HG02884 (cell line): ENCODE measurements around the gene BMX.

Experiments
- ATAC-seq: cut with Tn5 transposase; IDR thresholded peaks from one replicate; pipeline ENCODE4 v1.9.1; 2021; ENCODE audit warnings: mild to moderate bottlenecking, moderate library complexity; ENCODE audit not compliant: unreplicated experiment

BMX gene

DNA sequence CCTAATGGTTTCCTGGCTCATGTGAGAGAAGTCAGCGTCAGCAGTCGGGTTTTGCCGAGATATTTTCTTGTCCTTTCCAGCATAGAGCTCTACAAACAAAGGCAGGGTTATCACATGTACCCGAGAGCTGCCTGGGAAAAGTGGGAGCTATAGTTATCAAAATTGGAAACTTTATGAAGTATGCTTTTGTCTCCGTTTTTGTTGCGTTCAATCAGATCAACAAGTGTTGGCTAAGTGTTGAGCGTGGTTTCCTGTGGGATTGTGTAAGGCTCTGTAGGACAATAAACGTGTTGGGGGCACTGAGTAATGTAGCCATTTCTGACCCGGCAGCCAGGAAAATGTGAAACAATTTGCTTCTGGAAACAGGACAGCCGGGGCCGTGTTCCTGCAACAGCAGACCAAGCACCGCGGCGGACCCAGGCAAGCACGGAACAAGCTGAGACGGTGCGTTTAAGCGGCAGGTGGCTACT, at the start of gene BMX:
Gene BMX, plus strand, starts transcription at position 311 of the 470 bp plus-strand sequence. CDS start 7,547 bp downstream, outside the sequence.
- no peak for ATAC-seq

DNA sequence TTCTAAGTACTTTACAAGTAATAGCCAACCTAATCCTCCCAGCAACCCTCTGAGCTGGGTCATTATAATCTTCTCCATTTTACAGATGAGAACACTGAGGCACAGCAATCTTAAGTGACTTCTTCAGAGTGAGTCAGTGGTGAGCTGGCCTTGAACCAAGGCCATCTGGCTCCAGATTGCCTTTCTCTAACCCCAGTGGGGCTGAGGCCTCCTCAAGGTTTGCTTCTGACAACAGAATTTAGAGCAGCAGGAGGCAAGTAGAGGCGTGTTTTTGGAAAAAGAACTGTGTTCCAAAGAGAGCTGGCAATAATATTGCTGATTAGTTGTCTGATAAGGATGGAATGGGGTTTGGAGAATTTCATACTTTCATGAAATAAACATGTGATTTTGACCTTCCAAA, 48.7 kb upstream of the BMX start:
- no peak for ATAC-seq

DNA sequence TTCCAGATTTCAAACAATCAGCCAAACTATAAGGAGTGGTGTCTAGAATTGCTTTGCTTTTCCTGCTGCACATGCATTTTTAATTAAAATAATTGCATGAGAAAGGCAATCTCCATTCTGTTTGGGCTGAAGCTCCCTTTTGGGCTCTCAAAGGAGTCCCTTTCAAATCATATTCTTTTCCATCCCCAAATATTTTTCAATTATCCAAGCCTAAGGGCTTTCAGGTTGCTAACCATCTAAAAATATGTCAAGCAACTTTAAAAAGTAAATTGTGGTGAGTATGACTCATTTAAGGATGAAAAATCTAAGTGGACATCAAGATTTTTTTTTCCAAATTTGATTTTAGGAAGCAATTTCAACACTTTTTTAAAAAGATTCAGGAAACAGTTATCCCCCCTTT, 35.9 kb upstream of the BMX start:
- no peak for ATAC-seq

DNA sequence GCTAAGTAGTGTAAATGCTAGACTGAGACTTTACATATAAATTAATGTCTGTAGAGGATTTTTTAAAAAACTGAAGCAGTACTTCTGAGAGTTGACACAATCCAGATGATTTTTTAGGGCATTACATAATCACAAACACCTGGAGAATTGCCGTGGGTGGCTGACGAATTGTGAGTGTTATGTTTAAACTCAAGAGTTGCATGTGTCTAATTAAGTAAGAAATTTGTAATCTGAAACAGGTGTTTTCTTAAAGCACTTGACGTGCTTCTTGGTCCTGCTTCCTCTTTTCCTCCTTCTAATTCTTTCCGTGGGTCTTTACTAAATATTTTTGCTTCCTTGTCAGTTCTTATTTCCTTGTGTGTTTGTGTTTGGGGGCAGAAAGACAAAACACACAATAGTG, 35.3 kb upstream of the BMX start:
- ATAC-seq = peak; percentile 73

DNA sequence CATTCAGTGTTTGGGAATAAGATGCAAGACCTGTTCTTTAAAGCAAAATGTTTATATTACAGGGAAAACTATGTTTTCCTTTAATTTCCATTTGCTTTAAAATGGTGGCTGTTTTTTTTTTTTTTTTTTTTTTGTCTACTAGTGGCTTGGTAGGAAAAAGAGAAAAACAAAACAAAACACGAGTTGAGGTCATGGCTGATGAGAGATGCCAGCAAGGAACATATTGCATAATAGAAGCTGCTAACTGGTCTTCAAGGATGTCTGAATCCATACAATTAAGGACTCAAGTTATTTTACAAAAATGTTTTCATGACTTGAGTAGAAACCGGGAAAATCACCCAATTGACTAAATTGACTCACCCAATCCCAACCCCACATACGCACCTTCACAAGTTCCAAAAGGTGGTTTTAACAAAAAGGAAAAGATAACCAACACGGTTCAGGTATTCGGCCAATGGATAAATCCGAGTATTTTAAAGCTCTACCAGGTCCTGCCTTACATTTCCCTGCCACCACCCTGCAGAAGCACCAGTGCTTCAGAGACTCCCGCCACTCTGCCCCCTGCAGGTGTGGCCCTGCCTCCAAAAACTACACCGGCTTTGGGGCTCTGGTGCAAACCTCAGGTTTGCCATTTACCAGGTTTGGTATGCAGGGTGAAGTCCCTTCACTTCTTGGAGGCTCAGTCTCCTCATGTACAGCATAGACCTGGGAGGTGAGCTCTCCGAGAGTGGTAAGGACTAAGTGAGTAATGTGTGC, 34.5 kb upstream of the BMX start:
- no peak for ATAC-seq

DNA sequence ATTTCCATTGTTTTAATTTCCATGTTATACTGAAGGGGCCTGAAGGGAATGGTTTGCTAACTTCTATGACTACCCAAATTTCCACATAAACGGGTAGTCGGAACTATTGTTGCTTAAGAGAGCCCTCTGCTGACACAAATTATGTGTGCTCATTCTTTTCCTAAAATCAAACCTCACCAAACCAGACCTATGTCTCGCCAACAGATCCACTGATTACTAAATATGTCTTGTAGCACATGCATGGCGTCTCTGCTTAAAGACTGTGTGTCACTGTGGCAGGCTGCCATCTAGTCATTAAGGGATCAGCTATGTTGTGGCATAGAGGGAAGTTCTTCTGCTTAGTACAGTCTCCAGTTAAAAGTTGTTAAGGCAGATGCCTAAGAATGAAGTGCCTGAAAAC, 32.6 kb upstream of the BMX start:
- no peak for ATAC-seq

DNA sequence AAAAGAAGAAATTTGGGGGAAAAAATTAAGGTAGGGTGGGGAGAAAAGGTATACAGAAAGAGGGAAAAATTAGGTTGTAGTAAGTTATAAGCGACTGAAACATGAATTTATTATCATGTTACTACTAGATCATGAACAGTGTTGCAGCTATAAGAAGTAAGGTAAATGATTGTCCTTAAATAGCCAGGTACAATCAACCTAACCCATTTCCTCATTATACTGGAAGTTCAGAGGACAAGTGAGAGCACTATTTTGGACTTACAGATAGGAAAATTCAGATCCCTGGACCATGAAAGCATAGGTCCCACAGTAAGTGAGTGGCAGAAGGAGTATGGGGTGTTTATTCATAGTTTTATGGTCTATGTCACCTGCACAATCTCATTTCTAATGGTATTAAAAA, 31.0 kb upstream of the BMX start:
- no peak for ATAC-seq

DNA sequence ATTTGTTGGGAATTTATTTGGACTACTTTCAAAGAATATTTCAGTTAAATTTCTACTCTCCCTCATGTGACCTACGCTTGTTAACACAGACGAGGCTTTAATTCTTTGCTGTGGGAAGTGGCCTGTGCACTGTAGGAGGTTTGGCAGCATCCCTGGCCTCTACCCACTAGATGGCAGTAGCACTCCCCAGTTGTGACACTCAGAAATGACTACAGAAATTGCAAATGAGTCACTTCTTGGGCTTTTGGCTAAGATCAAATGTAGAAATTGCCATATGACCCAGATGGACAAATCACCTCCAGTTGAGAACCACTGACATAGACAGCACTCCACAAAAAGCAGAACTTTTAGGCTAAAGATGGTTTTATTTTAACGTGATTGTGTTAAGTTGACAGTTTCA, 29.6 kb upstream of the BMX start:
- ATAC-seq = peak; percentile 72

DNA sequence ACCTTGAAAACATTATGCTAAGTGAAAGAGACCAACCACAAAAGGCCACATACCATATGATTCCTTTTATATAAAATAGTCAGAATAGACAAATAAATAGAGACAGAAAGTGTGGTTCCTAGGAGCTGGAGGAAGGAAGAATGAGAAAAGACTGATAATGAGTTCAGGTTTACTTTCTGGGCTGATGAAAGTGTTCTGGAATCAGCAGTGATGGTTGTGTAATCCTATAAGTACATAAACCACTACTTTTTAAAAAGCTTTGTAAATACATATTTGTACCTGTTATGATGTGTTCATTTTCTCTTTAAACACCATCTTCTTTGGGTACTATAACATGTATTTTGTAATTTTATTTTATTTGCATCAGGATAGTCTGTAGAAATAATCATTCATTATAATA, 28.1 kb upstream of the BMX start:
- no peak for ATAC-seq

DNA sequence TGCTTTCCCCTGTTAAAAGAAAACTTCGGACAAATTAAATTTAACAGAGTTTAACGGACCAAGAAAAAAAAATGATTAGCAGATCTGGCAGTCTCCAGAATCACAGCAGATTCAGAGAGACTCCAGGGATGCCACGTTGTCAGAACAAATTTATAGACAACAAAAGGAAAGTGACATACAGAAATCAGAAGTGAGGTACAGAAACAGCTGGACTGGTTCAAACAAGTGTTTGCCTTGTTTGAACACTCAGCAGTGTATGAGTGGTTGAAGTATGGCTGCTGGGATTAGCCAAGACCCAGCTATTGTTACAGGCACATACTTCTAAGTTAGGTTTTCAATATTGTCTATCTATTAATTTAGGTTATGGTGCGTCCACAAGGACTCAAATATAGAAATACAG, 26.6 kb upstream of the BMX start:
- no peak for ATAC-seq

DNA sequence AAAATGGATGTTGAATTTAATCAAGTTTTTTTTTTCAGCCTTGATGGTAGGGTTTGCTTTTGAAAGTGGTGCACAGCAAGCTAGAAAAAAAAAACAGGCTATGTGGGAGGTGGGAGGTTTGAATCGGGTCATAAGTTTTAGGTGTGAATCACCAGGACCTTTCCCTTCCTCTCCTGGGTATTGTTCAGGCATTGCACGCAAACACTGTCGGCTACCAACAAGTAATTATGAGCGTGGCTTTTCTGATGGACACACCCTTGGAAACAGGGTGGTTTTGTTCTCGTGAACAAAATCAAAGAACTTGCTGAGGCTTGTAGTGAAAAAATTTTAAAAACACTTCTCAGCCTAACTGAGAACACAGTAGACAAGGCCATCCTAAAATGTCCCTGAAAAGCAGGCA, 25.6 kb upstream of the BMX start:
- ATAC-seq = no peak

DNA sequence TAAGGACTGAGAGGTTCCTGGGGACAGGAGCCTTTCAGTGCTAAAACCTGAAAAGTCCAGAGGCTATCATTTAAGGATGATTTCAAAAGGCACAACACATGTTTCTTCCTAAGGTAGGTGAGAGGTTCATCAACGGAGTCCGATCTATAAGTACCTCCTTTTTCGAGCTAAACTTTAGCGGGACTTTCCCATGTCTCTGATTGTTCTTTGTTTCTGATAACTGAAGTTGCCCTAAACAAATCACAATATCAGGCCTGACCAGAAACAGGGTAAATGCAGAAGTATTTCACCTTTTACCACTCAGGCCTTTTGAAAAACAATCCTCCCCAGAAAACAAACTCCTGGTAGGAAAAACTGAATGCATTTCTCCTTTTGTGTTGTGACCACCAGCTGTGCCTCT, 25.1 kb upstream of the BMX start:
- ATAC-seq = no peak

DNA sequence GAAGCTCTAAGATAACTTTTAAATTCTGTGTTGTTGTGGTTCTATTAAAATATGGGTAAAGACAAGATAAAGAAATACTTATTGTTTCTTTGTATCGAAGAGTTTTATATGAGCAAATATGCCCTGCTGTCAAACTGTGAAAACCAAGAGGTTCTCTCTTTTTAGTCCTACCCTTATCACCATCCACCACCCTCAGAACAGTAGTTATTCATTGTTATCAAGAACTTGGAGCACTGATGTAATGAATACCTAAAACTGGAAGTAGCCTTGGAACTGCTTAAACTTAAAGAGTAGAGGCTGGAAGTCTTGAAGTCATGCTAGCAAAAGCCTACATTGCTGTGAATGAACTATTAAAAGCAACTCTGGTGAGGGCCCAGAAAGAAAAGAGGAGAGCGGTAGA, 16.7 kb upstream of the BMX start:
- ATAC-seq = no peak

DNA sequence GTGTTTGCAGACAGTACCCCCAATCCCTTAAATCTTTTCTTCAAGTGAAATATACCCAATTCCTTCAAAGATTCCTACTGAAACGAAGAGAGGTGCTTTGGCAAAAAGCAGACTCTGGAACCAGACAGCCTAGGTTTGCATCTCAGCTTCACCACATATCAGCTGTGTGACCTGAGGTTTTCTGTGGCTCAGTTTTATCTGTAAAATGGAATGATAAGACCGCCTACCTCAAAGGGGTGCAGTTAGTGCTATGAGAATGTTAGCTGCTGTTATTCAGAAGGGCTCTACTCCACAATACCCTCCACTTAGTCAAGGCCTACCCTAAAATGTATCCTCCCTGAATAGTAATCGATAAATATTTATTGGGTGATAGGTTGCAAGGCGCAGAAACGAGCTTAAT, 8.1 kb upstream of the BMX start:
- no peak for ATAC-seq

DNA sequence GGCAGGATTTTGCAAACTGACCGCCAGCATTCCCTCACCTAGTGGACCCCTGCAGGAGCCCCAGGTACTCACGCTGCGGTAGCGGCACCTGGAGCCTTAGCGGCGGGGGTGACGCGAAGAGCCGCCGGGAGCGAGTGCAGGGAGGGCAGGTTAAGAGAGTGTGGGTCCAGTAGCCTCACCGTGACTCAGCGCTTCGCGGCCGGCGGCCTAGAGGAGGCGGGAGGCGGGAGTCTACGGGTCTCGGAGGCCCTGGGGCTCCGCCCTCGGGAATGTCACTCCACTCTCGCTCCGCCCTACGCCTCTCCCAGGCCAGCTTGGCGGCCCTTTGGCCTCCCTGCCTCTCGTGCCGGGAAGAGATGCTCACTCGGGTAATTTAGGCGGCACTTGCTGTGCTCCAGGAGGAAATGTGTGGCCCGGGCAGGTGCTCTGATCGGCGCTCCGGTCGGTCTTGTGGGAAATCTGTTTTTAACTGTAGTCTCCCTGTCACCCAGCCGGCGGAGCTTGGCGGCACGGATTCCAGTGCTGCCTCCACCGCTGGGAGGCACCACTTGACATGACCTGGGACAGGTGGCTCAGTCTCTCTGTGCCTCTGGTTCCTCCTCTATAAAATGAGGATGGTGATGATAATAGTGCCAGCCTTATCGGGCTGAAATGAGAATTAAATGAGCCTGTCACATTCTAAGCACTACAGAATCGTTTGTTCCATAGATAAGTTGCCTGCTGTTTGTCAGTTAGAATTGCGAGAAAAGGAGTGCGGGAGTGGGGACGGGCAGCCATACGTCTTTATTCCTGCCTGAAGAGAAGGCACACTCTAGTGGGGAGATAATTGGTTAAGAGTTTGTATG, 7.3 kb upstream of the BMX start, which contains the start of gene PIR:
Gene PIR, minus strand, starts transcription at position 216 of the 845 bp plus-strand sequence. CDS start 2,076 bp downstream, outside the sequence.
- ATAC-seq = peak; percentile 98

DNA sequence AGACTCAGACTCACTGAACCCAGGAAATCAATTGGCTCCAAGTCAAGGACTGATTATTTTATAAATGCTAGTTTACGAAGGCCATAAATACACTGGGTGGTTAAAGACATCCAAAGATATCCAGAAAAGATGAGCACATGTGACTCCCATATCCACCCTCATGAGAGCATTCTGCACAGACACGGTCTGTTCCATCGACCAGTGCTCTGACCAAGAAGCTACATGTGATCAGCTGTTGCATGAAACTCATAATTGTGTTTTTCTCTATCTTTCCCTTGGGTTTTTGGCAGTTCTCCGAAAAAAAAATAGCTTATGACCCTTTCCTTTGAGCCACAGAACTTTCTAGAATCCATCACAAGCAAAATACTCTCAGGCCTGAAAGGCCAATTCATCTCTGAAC, 4.8 kb upstream of the BMX start:
- ATAC-seq = no peak

DNA sequence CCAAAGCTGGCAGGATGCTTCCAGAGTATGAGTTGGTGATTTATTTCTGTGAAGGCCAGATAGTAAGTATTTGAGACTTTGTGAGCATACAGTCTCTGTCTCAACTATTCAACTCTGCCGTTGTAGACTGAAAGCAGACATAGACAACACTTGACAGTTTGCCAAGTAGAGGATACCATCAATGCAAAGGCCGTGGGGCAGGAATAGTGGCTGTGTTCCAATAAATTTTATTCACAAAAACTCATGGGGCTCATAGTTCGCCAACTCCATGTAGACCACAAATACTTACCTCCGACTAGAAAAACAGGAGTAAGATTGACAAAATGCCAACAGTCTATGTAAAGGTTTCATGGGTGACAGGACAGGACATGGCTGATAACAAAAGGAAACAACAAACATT, 3.8 kb upstream of the BMX start:
- no peak for ATAC-seq

DNA sequence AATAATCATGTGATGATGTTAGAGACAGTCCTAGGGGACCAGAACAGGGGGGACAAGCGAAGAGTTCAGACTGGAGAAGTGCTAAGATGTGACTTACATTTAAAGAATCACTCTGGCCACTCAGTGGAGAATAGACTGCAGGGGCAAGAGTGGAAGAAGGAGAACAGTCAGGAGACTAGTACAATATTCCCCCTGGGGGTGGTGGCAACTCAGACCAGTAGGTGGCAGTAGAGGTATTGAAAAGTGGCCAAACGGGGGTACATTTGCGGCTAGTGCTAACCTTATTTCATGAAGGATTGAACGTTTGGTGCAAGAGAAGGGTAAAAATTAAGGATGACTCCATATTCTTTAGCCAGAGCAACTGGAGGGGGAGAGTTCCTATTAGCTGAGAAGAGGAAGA, 2.7 kb upstream of the BMX start:
- ATAC-seq = no peak

DNA sequence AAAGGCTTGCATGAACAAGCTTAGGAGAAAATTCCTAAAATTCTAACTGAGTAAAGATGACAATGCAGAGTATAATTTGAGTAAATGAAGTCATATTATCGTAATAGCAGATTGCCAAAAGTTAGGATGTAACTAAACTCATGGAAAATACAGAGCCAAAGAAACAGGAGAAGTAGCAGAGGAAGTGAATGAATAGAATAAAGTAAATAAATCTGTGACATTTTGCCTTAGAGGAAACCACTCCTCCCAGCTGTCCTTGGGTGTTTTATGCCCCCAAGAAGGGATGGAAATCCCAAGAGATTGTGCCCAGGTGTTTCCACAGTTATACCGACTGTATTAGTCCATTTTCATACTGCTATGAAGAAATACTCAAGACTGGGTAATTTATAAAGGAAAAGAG, 1.9 kb upstream of the BMX start:
- ATAC-seq = no peak

DNA sequence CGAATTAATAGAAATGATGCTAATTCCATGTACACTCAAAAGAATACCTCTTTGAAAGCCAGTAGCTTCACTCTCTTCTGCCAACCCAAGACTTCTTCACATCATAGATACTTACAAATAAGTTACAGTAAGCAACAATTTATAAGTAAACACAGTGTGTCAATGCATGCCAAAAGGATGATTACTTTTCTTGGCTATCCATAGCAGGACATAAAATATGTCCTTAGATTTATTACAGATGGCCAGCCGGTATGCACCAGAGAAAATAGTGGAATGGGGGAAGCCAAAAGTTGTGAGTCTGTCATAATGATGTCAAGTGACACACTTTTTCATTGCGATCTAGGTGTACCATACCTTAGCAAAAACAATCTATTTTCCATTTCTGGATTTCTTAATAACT, 631 bp upstream of the BMX start:
- ATAC-seq = no peak

DNA sequence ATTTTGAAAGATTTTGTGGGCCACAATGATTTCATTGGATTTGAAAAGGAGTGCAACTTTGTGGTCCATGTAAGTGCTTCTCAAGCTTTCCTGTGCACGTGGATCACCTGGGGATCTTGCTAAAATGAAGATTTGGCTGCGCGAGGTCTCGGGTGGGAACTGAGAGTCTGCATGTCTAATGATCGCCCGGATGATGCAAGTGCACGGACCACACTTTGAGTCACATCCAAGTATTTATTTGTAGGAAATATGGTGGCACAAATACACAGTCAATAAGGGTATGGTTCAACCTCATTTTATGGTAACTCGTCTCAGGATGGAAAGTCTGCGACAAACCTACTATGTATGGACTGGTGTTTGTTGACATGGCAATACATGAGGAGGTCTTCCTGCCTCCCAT, 899 bp downstream of the BMX start:
- ATAC-seq = no peak

DNA sequence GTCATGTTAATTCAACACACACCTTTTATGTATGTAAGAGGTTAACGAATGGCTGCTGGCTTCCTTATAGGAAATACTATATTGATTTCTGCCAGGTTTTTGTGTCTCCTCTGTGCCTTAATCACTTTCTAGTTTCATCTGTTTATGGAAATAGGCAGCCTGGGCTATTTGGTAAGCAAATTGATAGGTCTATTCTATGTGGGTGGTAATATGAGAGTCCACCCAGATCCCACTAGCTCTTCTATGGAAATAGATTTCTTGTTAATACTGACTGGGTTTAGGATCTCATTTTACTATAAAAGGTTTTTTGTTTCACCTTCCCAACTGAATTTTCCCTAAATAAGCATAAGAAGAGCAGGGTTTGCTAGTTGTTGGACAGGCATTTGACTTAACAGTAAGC, 4.1 kb downstream of the BMX start:
- no peak for ATAC-seq
